Hepatocyte (in vitro differentiated cells): ENCODE results near the gene MLH3. TPM values are rescaled to one million over a fixed set of nuclear protein-coding genes. Genes with fewer than 3 reads are reported as not detected.

Source experiments
- DNase-seq: peaks from one replicate; pipeline ENCODE4 v3.0.0-alpha.2; 2016; ENCODE audit warnings: low spot score
- H2AFZ ChIP-seq: fragments of 200-600 bp; sonication (generic); 2 replicates; pipeline ENCODE4 v1.6.0; 2016; ENCODE audit warnings: antibody characterized with exemption, mild to moderate bottlenecking
- H3K27ac ChIP-seq: fragments of 200-600 bp; sonication (generic); 2 replicates; pipeline ENCODE4 v1.5.1; 2016; ENCODE audit warnings: mild to moderate bottlenecking
- H3K27me3 ChIP-seq: fragments of 200-600 bp; sonication (generic); 2 replicates; pipeline ENCODE4 v1.6.1; 2016
- H3K36me3 ChIP-seq: fragments of 200-600 bp; sonication (generic); replicated peaks from 2 replicates; pipeline ENCODE4 v1.5.1; 2016; ENCODE audit warnings: low read depth; ENCODE audit not compliant: insufficient read depth
- H3K4me1 ChIP-seq: fragments of 200-600 bp; sonication (generic); 2 replicates; pipeline ENCODE4 v1.5.1; 2016; ENCODE audit warnings: mild to moderate bottlenecking, moderate library complexity; ENCODE audit not compliant: insufficient read depth
- H3K4me2 ChIP-seq: fragments of 200-600 bp; sonication (generic); 2 replicates; pipeline ENCODE4 v1.6.0; 2016
- H3K4me3 ChIP-seq: fragments of 200-600 bp; sonication (generic); 2 replicates; pipeline ENCODE4 v1.5.1; 2016; ENCODE audit warnings: mild to moderate bottlenecking
- H3K79me2 ChIP-seq: fragments of 200-600 bp; sonication (generic); 2 replicates; pipeline ENCODE4 v1.6.0; 2017; ENCODE audit warnings: mild to moderate bottlenecking
- H3K9me2 ChIP-seq: fragments of 200-600 bp; sonication (generic); replicated peaks from 2 replicates; pipeline ENCODE4 v1.6.0; 2017; ENCODE audit warnings: mild to moderate bottlenecking; ENCODE audit not compliant: insufficient read depth
- H3K9me3 ChIP-seq: fragments of 200-600 bp; sonication (generic); 2 replicates; pipeline ENCODE4 v1.5.1; 2016; ENCODE audit warnings: low read depth, mild to moderate bottlenecking
- H4K20me1 ChIP-seq: fragments of 200-600 bp; sonication (generic); 2 replicates; pipeline ENCODE4 v1.6.0; 2016; ENCODE audit warnings: mild to moderate bottlenecking; ENCODE audit not compliant: insufficient read depth, poor library complexity, severe bottlenecking
- EZH2 ChIP-seq: fragments of 200-600 bp; sonication (generic); IDR thresholded peaks from 2 replicates; pipeline ENCODE4 v1.6.1; 2016; ENCODE audit warnings: antibody characterized with exemption, mild to moderate bottlenecking, borderline replicate concordance
- EZH2phosphoT487 ChIP-seq: fragments of 200-600 bp; sonication (generic); IDR thresholded peaks from one replicate; pipeline ENCODE4 v1.6.1; 2018; ENCODE audit warnings: antibody characterized with exemption, mild to moderate bottlenecking, low read depth, moderate library complexity; ENCODE audit not compliant: unreplicated experiment, severe bottlenecking
- WGBS: methylation state at CpG from one replicate; pipeline ENCODE4 v1.1.6; 2016; ENCODE audit warnings: low lambda C conversion rate; ENCODE audit errors: missing lambda C conversion rate; 5-methylcytosine and 5-hydroxymethylcytosine counted together
- polyA plus RNA-seq: library from polyadenylated mRNA; unstranded; fragments of >200 nt; fragmentation: Nextera tagmentation; extraction: Ambion mirVana; gene quantifications from 2 replicates; pipeline ENCODE4 v1.2.1, GENCODE V29; 2016
- total RNA-seq: library from RNA; depleted of rRNA; stranded (reverse); fragments of >200 nt; gene quantifications from 2 replicates; pipeline ENCODE4 v1.2.3, GENCODE V29; 2014
- TF ChIP-seq, protein P1 (sequence below): fragments of 200-600 bp; sonication (generic); IDR thresholded peaks from 2 replicates; pipeline ENCODE4 v1.5.1; 2016; ENCODE audit warnings: antibody characterized with exemption, mild to moderate bottlenecking; ENCODE audit not compliant: poor library complexity

MLH3 gene
- total RNA-seq (15.6 and 21.3 TPM in 2 replicates), polyA plus RNA-seq (8.5 and 9.9 TPM in 2 replicates)

DNA sequence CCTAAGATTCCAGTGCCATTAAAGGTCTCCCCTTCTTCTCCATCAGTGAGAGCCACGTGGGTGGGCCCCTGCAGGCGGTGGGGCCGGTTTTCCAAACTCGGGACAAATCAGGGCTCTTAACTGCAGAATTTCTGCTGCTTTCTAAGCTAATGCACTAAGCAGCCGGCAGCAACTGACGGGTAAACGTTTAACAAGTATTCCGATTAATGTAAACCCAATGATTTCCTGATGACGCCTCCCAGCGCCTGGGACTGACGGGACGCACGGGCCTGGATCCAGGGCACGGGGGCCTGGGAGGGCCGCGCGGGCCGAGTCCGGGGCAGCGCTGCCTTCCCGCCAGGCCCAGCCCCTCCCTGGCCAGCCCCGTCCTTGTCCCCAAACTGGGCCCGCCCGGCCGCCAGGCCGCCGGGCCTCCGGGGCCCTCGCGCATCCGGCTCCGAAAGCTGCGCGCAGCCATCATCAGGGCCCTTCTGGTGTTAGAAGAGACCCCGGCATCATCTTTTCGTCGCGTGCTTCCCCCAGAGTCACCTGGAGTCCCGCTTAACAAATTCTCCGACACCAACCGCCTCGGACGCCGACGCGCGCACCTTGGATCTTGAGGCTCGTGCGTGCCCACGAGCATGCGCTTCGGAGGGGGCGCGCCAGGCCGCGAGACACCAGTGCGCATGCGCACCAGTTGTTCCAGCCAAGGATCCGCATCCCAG is at the start of gene MLH3:
MLH3 (minus strand) TSS at position 616 of the 704 bp plus-strand sequence. CDS start 1,812 bp downstream, outside the sequence.
- 3% methylated on average over 49 of the region's 59 CpGs for WGBS
- Histone ChIP-seq H3K4me1 (peaks cover 8% of the 10 kb centered on the region), H3K27me3 (no peaks in the 10 kb centered on the region), H3K4me3 (peak within 1 kb of the TSS; percentile 35), H3K36me3 (no peaks in the 10 kb centered on the region), H3K9me3 (no peaks in the 10 kb centered on the region), H4K20me1 (no peaks in the 10 kb centered on the region), H3K27ac (peak within 1 kb of the TSS; percentile 90), H3K4me2 (peak within 1 kb of the TSS; percentile 81), H3K9me2 (no peaks in the 10 kb centered on the region), H3K79me2 (peaks cover 19% of the 10 kb centered on the region), H2AFZ (peak within 1 kb of the TSS; percentile 64)
- DNase-seq = peak; percentile 93
- TF ChIP-seq, protein P1, sequence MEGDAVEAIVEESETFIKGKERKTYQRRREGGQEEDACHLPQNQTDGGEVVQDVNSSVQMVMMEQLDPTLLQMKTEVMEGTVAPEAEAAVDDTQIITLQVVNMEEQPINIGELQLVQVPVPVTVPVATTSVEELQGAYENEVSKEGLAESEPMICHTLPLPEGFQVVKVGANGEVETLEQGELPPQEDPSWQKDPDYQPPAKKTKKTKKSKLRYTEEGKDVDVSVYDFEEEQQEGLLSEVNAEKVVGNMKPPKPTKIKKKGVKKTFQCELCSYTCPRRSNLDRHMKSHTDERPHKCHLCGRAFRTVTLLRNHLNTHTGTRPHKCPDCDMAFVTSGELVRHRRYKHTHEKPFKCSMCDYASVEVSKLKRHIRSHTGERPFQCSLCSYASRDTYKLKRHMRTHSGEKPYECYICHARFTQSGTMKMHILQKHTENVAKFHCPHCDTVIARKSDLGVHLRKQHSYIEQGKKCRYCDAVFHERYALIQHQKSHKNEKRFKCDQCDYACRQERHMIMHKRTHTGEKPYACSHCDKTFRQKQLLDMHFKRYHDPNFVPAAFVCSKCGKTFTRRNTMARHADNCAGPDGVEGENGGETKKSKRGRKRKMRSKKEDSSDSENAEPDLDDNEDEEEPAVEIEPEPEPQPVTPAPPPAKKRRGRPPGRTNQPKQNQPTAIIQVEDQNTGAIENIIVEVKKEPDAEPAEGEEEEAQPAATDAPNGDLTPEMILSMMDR = no peak

GRCh38 chr14:75098682-75099081 is 47.4 kb upstream of the MLH3 start:
- Histone ChIP-seq H4K20me1 (no peaks in the 10 kb centered on the region), H3K27me3 (no peaks in the 10 kb centered on the region), H3K4me3 (no peak overlapping the region), H3K27ac (no peak overlapping the region), H3K79me2 (no peaks in the 10 kb centered on the region), H2AFZ (no peak overlapping the region), H3K4me1 (peaks cover 3% of the 10 kb centered on the region), H3K4me2 (no peak overlapping the region), H3K9me2 (no peaks in the 10 kb centered on the region), H3K36me3 (no peaks in the 10 kb centered on the region), H3K9me3 (no peaks in the 10 kb centered on the region)
- TF ChIP-seq, protein P1 = no peak
- TF ChIP-seq EZH2 = no peak
- TF ChIP-seq EZH2phosphoT487 = no peak
- DNase-seq = no peak
- 50% methylated on average over 1 of the region's 1 CpG for WGBS

DNA sequence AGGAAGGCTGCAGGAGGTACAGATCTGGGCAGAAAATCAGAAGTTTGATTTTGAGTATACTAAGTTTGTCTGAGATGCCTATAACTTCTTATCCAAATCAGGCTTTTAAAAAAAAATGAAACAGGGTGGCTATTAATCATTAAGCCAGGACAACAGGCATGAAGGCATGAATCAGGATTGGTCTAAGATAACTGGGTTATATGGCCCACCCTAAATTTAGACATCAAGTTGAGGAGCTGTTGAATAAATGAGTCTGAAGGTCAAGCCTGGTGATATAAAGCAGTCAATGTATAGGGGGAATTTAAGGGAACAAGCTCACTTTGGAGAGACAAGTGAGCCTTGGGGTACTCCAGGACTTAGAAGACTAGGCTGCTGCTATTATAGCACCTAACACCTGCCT is 46.9 kb upstream of the MLH3 start:
- no peaks in the 10 kb centered on the region for H3K27me3 ChIP-seq
- no peak overlapping the region for H3K27ac ChIP-seq
- H4K20me1 ChIP-seq = no peaks in the 10 kb centered on the region
- no peak overlapping the region for H3K4me2 ChIP-seq
- no peaks in the 10 kb centered on the region for H3K9me2 ChIP-seq
- no peak overlapping the region for H3K4me3 ChIP-seq
- H2AFZ ChIP-seq = no peak overlapping the region
- no peaks in the 10 kb centered on the region for H3K79me2 ChIP-seq
- no peaks in the 10 kb centered on the region for H3K36me3 ChIP-seq
- no peak for TF ChIP-seq EZH2phosphoT487
- TF ChIP-seq EZH2 = no peak
- DNase-seq = peak; percentile 15
- H3K4me1 ChIP-seq = peaks cover 3% of the 10 kb centered on the region
- no peaks in the 10 kb centered on the region for H3K9me3 ChIP-seq

DNA sequence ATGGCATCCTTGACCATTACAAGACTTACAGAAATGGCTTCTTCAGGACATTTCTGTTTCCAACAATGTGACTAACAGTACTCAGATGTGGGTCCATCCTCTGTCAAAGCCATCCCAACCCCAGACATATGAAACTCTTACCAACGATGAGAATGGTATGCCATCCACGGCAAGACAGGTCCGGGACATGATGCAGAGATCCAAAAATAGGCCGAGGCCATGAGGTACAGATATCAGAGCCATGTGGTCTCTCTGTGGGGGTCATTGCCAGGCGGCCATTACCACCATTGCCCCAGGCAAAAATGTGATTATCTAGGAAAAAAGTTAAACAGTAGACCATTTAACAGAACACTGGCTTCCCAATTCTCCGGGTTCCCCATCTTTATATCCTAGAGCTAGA is 45.7 kb upstream of the MLH3 start:
- no peaks in the 10 kb centered on the region for H3K9me3 ChIP-seq
- H3K36me3 ChIP-seq = no peaks in the 10 kb centered on the region
- H3K9me2 ChIP-seq = no peaks in the 10 kb centered on the region
- no peak overlapping the region for H2AFZ ChIP-seq
- H4K20me1 ChIP-seq = no peaks in the 10 kb centered on the region
- no peak overlapping the region for H3K4me2 ChIP-seq
- DNase-seq = no peak
- no peaks in the 10 kb centered on the region for H3K79me2 ChIP-seq
- TF ChIP-seq EZH2 (no peak), EZH2phosphoT487 (no peak)
- TF ChIP-seq, protein P1 = no peak
- no peak overlapping the region for H3K27ac ChIP-seq
- H3K27me3 ChIP-seq = no peaks in the 10 kb centered on the region
- WGBS = 88% methylated on average over 6 of the region's 6 CpGs
- H3K4me3 ChIP-seq = no peak overlapping the region
- H3K4me1 ChIP-seq = peaks cover 3% of the 10 kb centered on the region
